ENCODE data around the gene OTUD3.

OTUD3 gene

GRCh38 chr1:19888112-19888511 is 5.9 kb downstream of the OTUD3 start:
- peaks cover 15% of the 10 kb centered on the region for H3K4me1 ChIP-seq (ENCODE audit: insufficient read depth, low read length, severe bottlenecking)
- H3K4me3 ChIP-seq (ENCODE audit: low read depth, low read length, poor library complexity, severe bottlenecking) = no peak overlapping the region
- no peak overlapping the region for H3K27ac ChIP-seq (ENCODE audit: low read depth, low read length, poor library complexity, severe bottlenecking)
- H3K27me3 ChIP-seq (ENCODE audit: insufficient read depth, low read length) = no peaks in the 10 kb centered on the region
- TF ChIP-seq EZH2 (IDR thresholded peaks at IDR 0.05; ENCODE audit: borderline replicate concordance, low read length) (no peak), CTCF (IDR thresholded peaks at IDR 0.05; ENCODE audit: low read length) (no peak)
- H3K4me2 ChIP-seq (ENCODE audit: low read length) = no peak overlapping the region
- no peak overlapping the region for H2AFZ ChIP-seq (ENCODE audit: low read length)
- H3K9me3 ChIP-seq (ENCODE audit: low read length) = no peaks in the 10 kb centered on the region
- H3K79me2 ChIP-seq (ENCODE audit: insufficient read depth, low read length) = peaks cover 44% of the 10 kb centered on the region
- peaks cover 3% of the 10 kb centered on the region; the same call in 1 of the 2 replicates for H4K20me1 ChIP-seq (ENCODE audit: insufficient read depth, low read length)
- H3K9me2 ChIP-seq (ENCODE audit: low read depth, low read length) = no peaks in the 10 kb centered on the region
- peaks cover 41% of the 10 kb centered on the region for H3K36me3 ChIP-seq (ENCODE audit: insufficient read depth, low read length)
- H3K9ac ChIP-seq (ENCODE audit: low read length) = no peak overlapping the region
- no peaks in the 10 kb centered on the region for H3F3A ChIP-seq (ENCODE audit: insufficient read depth, low read length)

GRCh38 chr1:19889656-19890055 is 7.5 kb downstream of the OTUD3 start:
- Histone ChIP-seq H4K20me1 (ENCODE audit: insufficient read depth, low read length) (peaks cover 3% of the 10 kb centered on the region; the same call in 1 of the 2 replicates), H3K27ac (ENCODE audit: low read depth, low read length, poor library complexity, severe bottlenecking) (no peak overlapping the region)

DNA sequence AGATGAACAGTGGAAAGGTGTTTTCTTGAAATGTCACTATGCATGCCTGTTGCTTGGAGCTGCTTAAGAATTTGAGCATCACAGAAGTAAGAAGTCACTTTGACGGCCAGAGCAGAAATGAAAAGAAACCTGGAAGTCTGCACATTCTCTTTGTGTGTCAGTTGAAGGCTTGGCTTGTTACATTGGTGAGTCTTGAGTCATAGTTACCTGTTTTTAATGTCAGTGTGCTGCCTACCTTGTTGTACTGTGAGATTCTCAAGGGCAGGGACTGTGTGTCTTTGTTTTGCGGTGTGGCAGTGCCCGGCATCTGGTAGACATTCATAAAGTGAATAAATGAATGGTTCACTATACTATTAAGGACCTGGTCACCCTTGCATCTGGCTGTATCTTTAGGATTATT is 9.9 kb downstream of the OTUD3 start:
- TF ChIP-seq CTCF (IDR thresholded peaks at IDR 0.05; ENCODE audit: low read length) (no peak), EZH2 (IDR thresholded peaks at IDR 0.05; ENCODE audit: borderline replicate concordance, low read length) (no peak)
- Histone ChIP-seq H3K4me1 (ENCODE audit: insufficient read depth, low read length, severe bottlenecking) (no peaks in the 10 kb centered on the region), H3K9me2 (ENCODE audit: low read depth, low read length) (no peaks in the 10 kb centered on the region), H3K27ac (ENCODE audit: low read depth, low read length, poor library complexity, severe bottlenecking) (no peak overlapping the region), H3K4me2 (ENCODE audit: low read length) (no peak overlapping the region), H3K36me3 (ENCODE audit: insufficient read depth, low read length) (peaks cover 77% of the 10 kb centered on the region), H3F3A (ENCODE audit: insufficient read depth, low read length) (no peaks in the 10 kb centered on the region), H3K9me3 (ENCODE audit: low read length) (no peaks in the 10 kb centered on the region), H2AFZ (ENCODE audit: low read length) (no peak overlapping the region), H3K79me2 (ENCODE audit: insufficient read depth, low read length) (peaks cover 18% of the 10 kb centered on the region), H3K9ac (ENCODE audit: low read length) (no peak overlapping the region), H3K4me3 (ENCODE audit: low read depth, low read length, poor library complexity, severe bottlenecking) (no peak overlapping the region), H4K20me1 (ENCODE audit: insufficient read depth, low read length) (peaks cover 3% of the 10 kb centered on the region; the same call in 1 of the 2 replicates), H3K27me3 (ENCODE audit: insufficient read depth, low read length) (no peaks in the 10 kb centered on the region)

More at GRCh38 chr1:19889656-19890055, 7.5 kb downstream of the OTUD3 start:
- no peaks in the 10 kb centered on the region for H3K27me3 ChIP-seq (ENCODE audit: insufficient read depth, low read length)
- H2AFZ ChIP-seq (ENCODE audit: low read length) = no peak overlapping the region
- H3K36me3 ChIP-seq (ENCODE audit: insufficient read depth, low read length) = peaks cover 57% of the 10 kb centered on the region
- no peaks in the 10 kb centered on the region for H3K9me3 ChIP-seq (ENCODE audit: low read length)
- no peaks in the 10 kb centered on the region for H3K4me1 ChIP-seq (ENCODE audit: insufficient read depth, low read length, severe bottlenecking)
- H3K79me2 ChIP-seq (ENCODE audit: insufficient read depth, low read length) = peaks cover 29% of the 10 kb centered on the region
- H3K9me2 ChIP-seq (ENCODE audit: low read depth, low read length) = no peaks in the 10 kb centered on the region
- no peaks in the 10 kb centered on the region for H3F3A ChIP-seq (ENCODE audit: insufficient read depth, low read length)
- H3K4me2 ChIP-seq (ENCODE audit: low read length) = no peak overlapping the region
- TF ChIP-seq EZH2 (IDR thresholded peaks at IDR 0.05; ENCODE audit: borderline replicate concordance, low read length) (no peak), CTCF (IDR thresholded peaks at IDR 0.05; ENCODE audit: low read length) (no peak)
- no peak overlapping the region for H3K4me3 ChIP-seq (ENCODE audit: low read depth, low read length, poor library complexity, severe bottlenecking)
- H3K9ac ChIP-seq (ENCODE audit: low read length) = no peak overlapping the region
